Natural killer cell (primary cell): Measurements from ENCODE around the gene GTF2H1. TPM values are rescaled to one million over a fixed set of nuclear protein-coding genes. Genes with fewer than 3 reads are reported as not detected.
"Not testable (repeated sequence)": the region's sequence is repeated elsewhere in the genome, so short reads cannot be mapped to it uniquely, and the experiment has no call there.

Source experiments
- ATAC-seq, 3 donors: fragments of 150-1000 bp in 2 of 3; fragments of 200-7000 bp in 1 of 3; cut with Tn5 transposase; 1 replicate in 1 of 3; 2 replicates in 2 of 3; pipeline ENCODE4 v1.10.0; 2021; ENCODE audit warnings: mild to moderate bottlenecking in 2 of 3, moderate library complexity in 2 of 3
- DNase-seq, 2 donors: peaks; one replicate each; pipeline versions ENCODE4 v3.0.0 to v3.0.0-alpha.2; 2013 to 2021; ENCODE audit warnings: mixed read lengths in 1 of 2
- H3K27ac ChIP-seq: one replicate; pipeline ENCODE4 v1.5.1; 2013; ENCODE audit warnings: mild to moderate bottlenecking, low read length
- H3K27me3 ChIP-seq: one replicate; pipeline ENCODE4 v1.6.1; 2013; ENCODE audit warnings: low read length; ENCODE audit not compliant: control insufficient read depth, insufficient read depth
- H3K36me3 ChIP-seq: one replicate; pipeline ENCODE4 v1.6.1; 2013; ENCODE audit warnings: low read length; ENCODE audit not compliant: control insufficient read depth, insufficient read depth
- H3K4me1 ChIP-seq: one replicate; pipeline ENCODE4 v1.6.1; 2013; ENCODE audit warnings: low read length; ENCODE audit not compliant: control insufficient read depth, insufficient read depth
- H3K4me3 ChIP-seq: one replicate; pipeline ENCODE4 v1.5.1; 2013; ENCODE audit warnings: low read length
- H3K9me3 ChIP-seq: one replicate; pipeline ENCODE4 v1.6.1; 2013; ENCODE audit warnings: low read length; ENCODE audit not compliant: control insufficient read depth, insufficient read depth
- H3K27ac Mint-ChIP-seq, 2 donors: one replicate each; pipeline ENCODE4 v1.8.0; 2022; ENCODE audit warnings: mild to moderate bottlenecking in 2 of 2, mixed read lengths in 2 of 2, moderate library complexity in 1 of 2
- H3K27me3 Mint-ChIP-seq, 2 donors: one replicate each; pipeline ENCODE4 v1.8.0; 2022; ENCODE audit warnings: low read depth in 2 of 2, mixed read lengths in 2 of 2
- H3K36me3 Mint-ChIP-seq: one replicate; pipeline ENCODE4 v1.8.0; 2022; ENCODE audit warnings: mixed read lengths
- H3K4me1 Mint-ChIP-seq, 2 donors: one replicate each; pipeline ENCODE4 v1.8.0; 2022; ENCODE audit warnings: mixed read lengths in 2 of 2
- H3K4me3 Mint-ChIP-seq: one replicate; pipeline ENCODE4 v1.8.0; 2022; ENCODE audit warnings: mild to moderate bottlenecking, moderate library complexity, mixed read lengths
- H3K9me3 Mint-ChIP-seq, 2 donors: one replicate each; pipeline ENCODE4 v1.8.0; 2022; ENCODE audit warnings: mixed read lengths in 2 of 2
- WGBS: methylation state at CpG from one replicate; pipeline ENCODE4 v1.1.7; 2013; ENCODE audit warnings: missing lambda C conversion rate; ENCODE audit not compliant: insufficient coverage; 5-methylcytosine and 5-hydroxymethylcytosine counted together
- intact Hi-C: fragments of 100-400 bp; cut with micrococcal nuclease; formaldehyde crosslinking; loops from one replicate; pipeline ENCODE4 v1.14.2; 2022
- total RNA-seq, 4 donors: library from RNA; stranded (reverse); fragments of 120-200 nt in 1 of 4; gene quantifications; one replicate each; pipeline versions ENCODE4 v1.2.3 to v1.2.4, GENCODE V29; 2013 to 2022
- TF ChIP-seq, protein P1 (sequence below): fragments of 200-600 bp; IDR thresholded peaks from one replicate; pipeline ENCODE4 v1.8.0; 2022; ENCODE audit warnings: antibody characterized with exemption

Gene GTF2H1
- total RNA-seq, 3 donors from 2014 or later (not counting 1 experiment from before 2014, with no cell fraction given) = 18.4 to 31.5 (median 22.4) TPM

DNA sequence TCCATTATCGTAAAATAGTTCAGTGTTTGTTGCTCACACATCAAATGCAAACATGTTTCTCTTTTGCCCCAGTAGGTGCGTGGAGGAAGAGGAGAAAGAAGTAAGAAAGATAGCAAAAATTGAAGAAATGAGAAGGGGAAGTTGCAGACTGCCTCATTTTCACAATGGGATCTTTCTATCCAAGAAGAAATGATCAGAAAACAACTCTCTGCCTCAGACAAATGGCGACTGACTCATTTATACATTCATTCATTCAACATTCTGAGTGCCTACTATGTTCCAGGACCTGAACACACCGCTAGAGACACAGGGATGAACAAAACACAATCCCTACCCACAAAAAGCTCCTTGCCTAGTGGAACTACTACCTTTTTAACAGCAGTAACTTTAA, 794 bp upstream of the GTF2H1 start:
- peak; percentile 0 to 3 (median 1) for ATAC-seq
- Mint-ChIP-seq H3K9me3 (no peaks in the 10 kb centered on the region), H3K4me1 (peaks cover 51 to 58% of the 10 kb centered on the region in 2 donors)

DNA sequence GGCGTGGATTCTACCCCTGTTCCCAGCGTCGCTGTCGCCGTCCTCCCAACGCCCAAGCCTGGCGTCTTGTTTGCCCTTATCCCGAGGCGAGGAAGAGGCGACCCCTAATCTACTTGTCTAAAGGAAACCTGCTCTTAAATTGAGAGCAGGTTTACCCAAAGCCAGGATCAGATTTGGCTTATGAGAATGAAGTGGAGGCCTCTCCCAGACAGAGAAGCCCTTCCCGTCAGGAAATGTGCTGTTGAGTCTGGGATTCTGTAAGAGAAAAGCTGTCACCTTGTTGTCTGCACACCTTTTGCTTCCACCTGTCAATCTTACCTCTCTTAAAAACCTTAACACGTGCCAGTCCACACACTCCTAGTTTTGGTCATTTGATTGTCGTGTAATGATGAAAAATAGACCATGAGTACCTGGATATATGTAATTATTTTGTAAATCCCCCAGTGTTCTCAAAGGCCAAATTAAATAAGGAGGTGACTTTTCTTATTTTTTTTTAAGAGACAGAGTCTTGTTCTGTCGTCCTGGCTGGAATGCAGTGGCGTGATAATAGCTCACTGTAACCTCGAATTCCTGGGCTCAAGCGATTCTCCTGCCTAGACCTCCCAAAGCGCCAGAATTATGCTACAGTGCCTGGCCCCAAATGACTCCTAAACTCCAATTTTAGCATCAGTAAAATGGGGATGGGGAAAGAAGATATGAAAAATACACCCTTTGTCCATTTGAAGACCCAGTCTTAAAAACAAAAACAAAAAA, 627 bp downstream of the GTF2H1 start:
- Mint-ChIP-seq H3K36me3 (no peaks in the 10 kb centered on the region), H3K4me3 (peak overlapping the region; percentile 96), H3K27ac (peak overlapping the region; percentile 99 to 100), H3K27me3 (no peaks in the 10 kb centered on the region), H3K9me3 (no peaks in the 10 kb centered on the region), H3K4me1 (peaks cover 51 to 58% of the 10 kb centered on the region in 2 donors)
- peak overlapping the region; percentile 99 for H3K27ac ChIP-seq
- ATAC-seq (no peak), DNase-seq (no peak)
- TF ChIP-seq, protein P1, sequence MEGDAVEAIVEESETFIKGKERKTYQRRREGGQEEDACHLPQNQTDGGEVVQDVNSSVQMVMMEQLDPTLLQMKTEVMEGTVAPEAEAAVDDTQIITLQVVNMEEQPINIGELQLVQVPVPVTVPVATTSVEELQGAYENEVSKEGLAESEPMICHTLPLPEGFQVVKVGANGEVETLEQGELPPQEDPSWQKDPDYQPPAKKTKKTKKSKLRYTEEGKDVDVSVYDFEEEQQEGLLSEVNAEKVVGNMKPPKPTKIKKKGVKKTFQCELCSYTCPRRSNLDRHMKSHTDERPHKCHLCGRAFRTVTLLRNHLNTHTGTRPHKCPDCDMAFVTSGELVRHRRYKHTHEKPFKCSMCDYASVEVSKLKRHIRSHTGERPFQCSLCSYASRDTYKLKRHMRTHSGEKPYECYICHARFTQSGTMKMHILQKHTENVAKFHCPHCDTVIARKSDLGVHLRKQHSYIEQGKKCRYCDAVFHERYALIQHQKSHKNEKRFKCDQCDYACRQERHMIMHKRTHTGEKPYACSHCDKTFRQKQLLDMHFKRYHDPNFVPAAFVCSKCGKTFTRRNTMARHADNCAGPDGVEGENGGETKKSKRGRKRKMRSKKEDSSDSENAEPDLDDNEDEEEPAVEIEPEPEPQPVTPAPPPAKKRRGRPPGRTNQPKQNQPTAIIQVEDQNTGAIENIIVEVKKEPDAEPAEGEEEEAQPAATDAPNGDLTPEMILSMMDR = no peak
- no peaks in the 10 kb centered on the region for H3K27me3 ChIP-seq
- 22% methylated on average over 17 of the region's 18 CpGs for WGBS
- peaks cover 13% of the 10 kb centered on the region for H3K36me3 ChIP-seq
- peaks cover 16% of the 10 kb centered on the region for H3K4me1 ChIP-seq
- intact Hi-C loops = loop anchor here (1.0 to 5.0 kb wide), 6 partner anchors 73 to 1246 kb away; partner anchors contain the start of genes RPS13, SAAL1, SERGEF and SPTY2D1
- peak overlapping the region; percentile 94 for H3K4me3 ChIP-seq
- no peaks in the 10 kb centered on the region for H3K9me3 ChIP-seq

More for the DNA sequence above, 794 bp upstream of the GTF2H1 start:
- TF ChIP-seq, protein P1 = no peak
- Histone ChIP-seq H3K27me3 (no peaks in the 10 kb centered on the region), H3K27ac (peak overlapping the region; percentile 99), H3K4me3 (peak overlapping the region; percentile 94), H3K36me3 (peaks cover 7% of the 10 kb centered on the region), H3K4me1 (peaks cover 16% of the 10 kb centered on the region), H3K9me3 (no peaks in the 10 kb centered on the region)
- peak overlapping the region; percentile 96 for H3K4me3 Mint-ChIP-seq
- H3K27ac Mint-ChIP-seq = peak overlapping the region; percentile 99 to 100
- H3K27me3 Mint-ChIP-seq = no peaks in the 10 kb centered on the region
- intact Hi-C loops = loop anchor here (5.0 kb wide), 3 partner anchors 214 to 1244 kb away; partner anchors contain the start of genes RPS13, SAAL1 and SERGEF
- WGBS = 3% methylated on average over 3 of the region's 4 CpGs
- DNase-seq = no peak
- H3K36me3 Mint-ChIP-seq = no peaks in the 10 kb centered on the region

DNA sequence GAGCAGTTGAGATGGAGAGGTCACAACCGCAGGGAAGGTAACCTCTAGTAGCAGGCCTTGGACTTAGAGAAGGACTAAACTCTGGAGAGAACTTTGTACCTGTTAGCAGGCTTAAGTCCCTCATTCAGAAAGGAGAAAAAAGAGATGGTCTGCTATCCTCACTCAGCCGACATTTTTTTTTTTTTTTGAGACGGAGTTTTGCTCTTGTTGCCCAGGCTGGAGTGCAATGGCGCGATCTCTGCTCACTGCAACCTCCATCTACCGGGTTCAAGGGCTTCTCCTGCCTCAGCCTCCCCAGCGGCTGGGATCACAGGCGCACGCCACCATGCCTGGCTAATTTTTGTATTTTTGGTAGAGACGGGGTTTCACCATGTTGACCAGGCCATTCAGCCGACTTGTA, 1.5 kb downstream of the GTF2H1 start:
- not testable (repeated sequence) for H3K36me3 Mint-ChIP-seq, H3K27me3 ChIP-seq, H3K27ac ChIP-seq, ATAC-seq, H3K4me3 ChIP-seq, H3K9me3 ChIP-seq, DNase-seq, H3K27me3 Mint-ChIP-seq, H3K9me3 Mint-ChIP-seq
- Histone ChIP-seq H3K4me1 (peaks cover 16% of the 10 kb centered on the region), H3K36me3 (peaks cover 15% of the 10 kb centered on the region)
- H3K27ac Mint-ChIP-seq = peak overlapping the region; percentile 99 to 100
- H3K4me1 Mint-ChIP-seq = peaks cover 51 to 58% of the 10 kb centered on the region in 2 donors
- 95% methylated on average over 11 of the region's 11 CpGs for WGBS
- H3K4me3 Mint-ChIP-seq = peak overlapping the region; percentile 96
- intact Hi-C loops = loop anchor here (5.0 kb wide), 3 partner anchors 217 to 1247 kb away; partner anchors contain the start of genes RPS13, SAAL1 and SERGEF

- no peak for ATAC-seq
- Histone ChIP-seq H3K36me3 (peaks cover 20% of the 10 kb centered on the region), H3K9me3 (no peaks in the 10 kb centered on the region), H3K27me3 (no peaks in the 10 kb centered on the region), H3K4me3 (no peak overlapping the region), H3K27ac (no peak overlapping the region), H3K4me1 (peaks cover 16% of the 10 kb centered on the region)
- intact Hi-C loops = loop anchor here (5.0 kb wide), 3 partner anchors 217 to 1247 kb away; partner anchors contain the start of genes RPS13, SAAL1 and SERGEF
- peak overlapping the region; percentile 99 to 100 for H3K27ac Mint-ChIP-seq
- H3K27me3 Mint-ChIP-seq = no peaks in the 10 kb centered on the region
- H3K36me3 Mint-ChIP-seq = no peaks in the 10 kb centered on the region
- no peak for DNase-seq
- TF ChIP-seq, protein P1 = no peak
- 38% methylated on average over 1 of the region's 1 CpG for WGBS
- H3K9me3 Mint-ChIP-seq = no peaks in the 10 kb centered on the region
- H3K4me3 Mint-ChIP-seq = peak overlapping the region; percentile 53
- H3K4me1 Mint-ChIP-seq = peaks cover 53 to 57% of the 10 kb centered on the region in 2 donors
Measured at GRCh38 chr11:18324381-18324780, 2.0 kb downstream of the GTF2H1 start.
